Vagina (tissue), 2 donors: ENCODE measurements around the gene MRPS34.

Experiments
- CTCF ChIP-seq, 3 experiments: fragments of 450-650 bp in 2 of 3; fragments of 200-600 bp in 1 of 3; sonication (generic) in 1 of 3; IDR thresholded peaks; one replicate each; pipeline ENCODE4 v1.5.1; 2017 to 2019; ENCODE audit warnings: antibody characterized with exemption in 3 of 3, mild to moderate bottlenecking in 2 of 3, moderate library complexity in 2 of 3
- POLR2AphosphoS5 ChIP-seq, 2 donors: sonication (generic); formaldehyde crosslinking; IDR thresholded peaks; one replicate each; pipeline ENCODE4 v1.9.0; 2017; ENCODE audit warnings: antibody characterized with exemption in 2 of 2, mild to moderate bottlenecking in 2 of 2, low read depth in 1 of 2; ENCODE audit not compliant: insufficient read depth in 1 of 2

GRCh38 chr16:1818873-1819525 is 46.1 kb upstream of the MRPS34 start:
- TF ChIP-seq CTCF (IDR thresholded peaks at IDR 0.05) (no peak), POLR2AphosphoS5 (IDR thresholded peaks at IDR 0.05; ENCODE audit: insufficient read depth in 1 of 2, low read depth in 1 of 2) (no peak)
